ENCODE measurements around the gene ZNF385A. TPM values are rescaled to one million over a fixed set of nuclear protein-coding genes. Genes with fewer than 3 reads are reported as not detected.
A peak's percentile ranks its signal among the peaks of the same experiment; 100 is the strongest.

Gene ZNF385A
- total RNA-seq, 1 experiment from 2014 or later = 17.5 TPM

DNA sequence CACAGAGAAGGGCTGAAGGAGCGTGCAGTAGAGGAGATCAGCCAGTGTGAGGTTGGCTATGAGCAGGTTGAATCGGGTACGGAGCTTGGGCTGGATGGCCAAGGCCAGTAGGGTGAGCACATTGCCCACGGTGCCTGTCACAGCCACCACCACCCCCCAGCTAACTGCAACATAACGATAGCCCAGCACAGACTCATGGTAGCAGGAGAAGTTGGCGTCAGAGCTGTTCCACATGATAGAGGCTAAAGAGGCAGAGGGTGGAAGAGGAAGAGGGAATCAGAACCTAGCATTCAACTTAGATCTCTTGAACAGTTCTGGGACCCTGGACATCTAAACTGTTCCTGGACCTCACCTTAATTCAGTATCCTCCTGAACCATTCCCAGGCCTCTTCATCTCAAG, 20.9 kb downstream of the ZNF385A start:
- CTCF ChIA-PET = interaction anchor here (0.6 kb wide), 1 partner anchor 39 kb away, joined by 4 read pairs; the partner anchor contains the start of gene COPZ1
- intact Hi-C loops (cut with micrococcal nuclease; ENCODE audit: unreplicated experiment) = no loop called here
- POLR2A ChIA-PET (ENCODE audit: low non-redundant PET) = no interaction called here

DNA sequence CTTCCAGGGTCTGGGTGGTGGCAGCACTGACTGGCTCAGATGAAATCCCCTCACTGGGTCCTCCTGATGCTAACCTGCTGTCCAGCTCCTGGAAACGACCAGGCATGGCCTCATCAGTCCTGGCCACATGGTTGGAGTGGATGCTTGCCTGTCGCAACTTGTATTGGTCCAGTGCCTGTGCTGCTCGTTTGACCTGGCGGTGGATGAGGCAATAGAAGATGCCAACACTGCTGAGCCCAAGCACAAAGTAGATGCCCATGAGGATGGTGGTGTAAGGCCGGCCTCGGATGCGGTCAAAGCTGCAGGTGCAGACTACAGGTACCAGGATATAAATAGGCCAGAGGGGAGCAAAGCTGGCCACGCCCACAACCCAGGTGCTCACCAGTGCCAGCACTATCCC, 21.5 kb downstream of the ZNF385A start:
- no peak overlapping the region for H3K4me3 ChIP-seq (ENCODE audit: low read depth, low read length, poor library complexity, severe bottlenecking)
- no peak for DNase-seq (ENCODE audit: low spot score)
- H3K27ac ChIP-seq (ENCODE audit: low read depth, low read length, poor library complexity, severe bottlenecking) = no peak overlapping the region
- intact Hi-C loops (cut with micrococcal nuclease; ENCODE audit: unreplicated experiment) = no loop called here
- TF ChIP-seq, protein P1, sequence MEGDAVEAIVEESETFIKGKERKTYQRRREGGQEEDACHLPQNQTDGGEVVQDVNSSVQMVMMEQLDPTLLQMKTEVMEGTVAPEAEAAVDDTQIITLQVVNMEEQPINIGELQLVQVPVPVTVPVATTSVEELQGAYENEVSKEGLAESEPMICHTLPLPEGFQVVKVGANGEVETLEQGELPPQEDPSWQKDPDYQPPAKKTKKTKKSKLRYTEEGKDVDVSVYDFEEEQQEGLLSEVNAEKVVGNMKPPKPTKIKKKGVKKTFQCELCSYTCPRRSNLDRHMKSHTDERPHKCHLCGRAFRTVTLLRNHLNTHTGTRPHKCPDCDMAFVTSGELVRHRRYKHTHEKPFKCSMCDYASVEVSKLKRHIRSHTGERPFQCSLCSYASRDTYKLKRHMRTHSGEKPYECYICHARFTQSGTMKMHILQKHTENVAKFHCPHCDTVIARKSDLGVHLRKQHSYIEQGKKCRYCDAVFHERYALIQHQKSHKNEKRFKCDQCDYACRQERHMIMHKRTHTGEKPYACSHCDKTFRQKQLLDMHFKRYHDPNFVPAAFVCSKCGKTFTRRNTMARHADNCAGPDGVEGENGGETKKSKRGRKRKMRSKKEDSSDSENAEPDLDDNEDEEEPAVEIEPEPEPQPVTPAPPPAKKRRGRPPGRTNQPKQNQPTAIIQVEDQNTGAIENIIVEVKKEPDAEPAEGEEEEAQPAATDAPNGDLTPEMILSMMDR (conservative IDR thresholded peaks at IDR 0.05; ENCODE audit: low read depth, low read length) = no peak
- TF ChIP-seq EZH2 (IDR thresholded peaks at IDR 0.05; ENCODE audit: borderline replicate concordance, low read depth, low read length, poor library complexity, severe bottlenecking) = no peak
- H3K36me3 ChIP-seq (ENCODE audit: insufficient read depth, low read length, poor library complexity, severe bottlenecking) = no peaks in the 10 kb centered on the region
- POLR2A ChIA-PET (ENCODE audit: low non-redundant PET) = no interaction called here
- H3K9me3 ChIP-seq (ENCODE audit: low read depth, low read length, poor library complexity, severe bottlenecking) = no peaks in the 10 kb centered on the region
- CTCF ChIA-PET = interaction anchor here (0.6 kb wide), 1 partner anchor 38 kb away, joined by 4 read pairs; the partner anchor contains the start of gene COPZ1
- H3K27me3 ChIP-seq (replicated peaks; ENCODE audit: insufficient read depth, low read depth, low read length, poor library complexity) = no peaks in the 10 kb centered on the region
- BruUV-seq (replicated peaks) = no TSS peak
- H3K4me1 ChIP-seq (ENCODE audit: insufficient read depth, low read length, poor library complexity, severe bottlenecking) = peaks cover 26% of the 10 kb centered on the region

More for the DNA sequence above, 20.9 kb downstream of the ZNF385A start:
- BruUV-seq (replicated peaks) = no TSS peak
- Histone ChIP-seq H3K4me1 (ENCODE audit: insufficient read depth, low read length, poor library complexity, severe bottlenecking) (peaks cover 26% of the 10 kb centered on the region), H3K27me3 (replicated peaks; ENCODE audit: insufficient read depth, low read depth, low read length, poor library complexity) (no peaks in the 10 kb centered on the region), H3K27ac (ENCODE audit: low read depth, low read length, poor library complexity, severe bottlenecking) (no peak overlapping the region), H3K4me3 (ENCODE audit: low read depth, low read length, poor library complexity, severe bottlenecking) (no peak overlapping the region), H3K36me3 (ENCODE audit: insufficient read depth, low read length, poor library complexity, severe bottlenecking) (no peaks in the 10 kb centered on the region), H3K9me3 (ENCODE audit: low read depth, low read length, poor library complexity, severe bottlenecking) (no peaks in the 10 kb centered on the region)
- no peak for TF ChIP-seq EZH2 (IDR thresholded peaks at IDR 0.05; ENCODE audit: borderline replicate concordance, low read depth, low read length, poor library complexity, severe bottlenecking)
- TF ChIP-seq, protein P1 (conservative IDR thresholded peaks at IDR 0.05; ENCODE audit: low read depth, low read length) = no peak
- no peak for DNase-seq (ENCODE audit: low spot score)

DNA sequence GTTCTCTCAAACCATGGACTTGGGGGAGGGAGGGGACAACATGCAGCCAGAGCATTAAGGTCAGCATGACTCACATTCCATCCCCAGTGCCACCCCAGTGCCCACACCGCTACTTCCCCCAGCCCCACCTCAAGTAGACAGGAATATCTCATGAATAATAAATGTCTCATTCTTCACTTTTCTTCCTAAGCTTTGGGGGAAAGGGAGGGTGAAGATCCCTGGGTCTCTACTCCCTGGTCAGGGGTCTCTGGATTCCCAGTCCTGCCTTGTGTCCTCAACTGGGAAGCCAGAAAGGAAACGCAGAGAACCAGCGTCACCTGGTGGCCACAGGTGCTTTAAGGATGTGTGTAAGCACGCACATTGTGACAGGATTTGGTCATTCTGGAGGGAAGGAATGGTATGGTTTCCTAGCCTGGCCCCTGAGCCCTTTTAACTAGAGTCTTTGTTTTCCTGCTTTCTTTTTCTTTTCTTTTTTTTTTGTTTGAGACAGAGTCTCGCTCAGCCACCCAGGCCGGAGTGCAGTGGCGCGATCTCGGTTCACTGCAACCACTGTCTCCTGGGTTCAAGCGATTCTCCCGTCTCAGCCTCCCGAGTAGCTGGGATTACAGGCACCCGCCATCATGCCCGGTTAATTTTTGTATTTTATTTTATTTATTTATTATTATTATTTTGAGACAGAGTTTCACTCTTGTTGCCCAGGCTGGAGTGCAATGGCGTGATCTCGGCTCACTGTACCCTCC, 23.6 kb downstream of the ZNF385A start:
- BruUV-seq (replicated peaks) = no TSS peak
- DNase-seq (ENCODE audit: low spot score) = peak; percentile 90
- H3K36me3 ChIP-seq (ENCODE audit: insufficient read depth, low read length, poor library complexity, severe bottlenecking) = no peaks in the 10 kb centered on the region
- no peak for TF ChIP-seq EZH2 (IDR thresholded peaks at IDR 0.05; ENCODE audit: borderline replicate concordance, low read depth, low read length, poor library complexity, severe bottlenecking)
- TF ChIP-seq, protein P1 (conservative IDR thresholded peaks at IDR 0.05; ENCODE audit: low read depth, low read length) = peak; percentile 91
- ChIA-PET CTCF (no interaction called here), POLR2A (ENCODE audit: low non-redundant PET) (no interaction called here)
- H3K4me3 ChIP-seq (ENCODE audit: low read depth, low read length, poor library complexity, severe bottlenecking) = no peak overlapping the region
- peak overlapping the region; percentile 74 for H3K27ac ChIP-seq (ENCODE audit: low read depth, low read length, poor library complexity, severe bottlenecking)
- H3K4me1 ChIP-seq (ENCODE audit: insufficient read depth, low read length, poor library complexity, severe bottlenecking) = peaks cover 40% of the 10 kb centered on the region
- intact Hi-C loops (cut with micrococcal nuclease; ENCODE audit: unreplicated experiment) = loop anchor here (1.0 to 2.0 kb wide), 2 partner anchors 66 to 141 kb away; no protein-coding TSS in a partner anchor
- no peaks in the 10 kb centered on the region for H3K9me3 ChIP-seq (ENCODE audit: low read depth, low read length, poor library complexity, severe bottlenecking)
- H3K27me3 ChIP-seq (replicated peaks; ENCODE audit: insufficient read depth, low read depth, low read length, poor library complexity) = no peaks in the 10 kb centered on the region

Measured in A673 (cell line).